Keratinocyte (primary cell): ENCODE results near the gene FAM241A. TPM values are rescaled to one million over a fixed set of nuclear protein-coding genes. Genes with fewer than 3 reads are reported as not detected.

Source experiments
- DNase-seq: peaks from one replicate; pipeline ENCODE4 v3.0.0-alpha.2; 2011; ENCODE audit warnings: low read depth, missing footprints, low spot score
- FAIRE-seq: peaks from 2 replicates; lab custom pipeline; 2011; peaks lifted over from hg19 to GRCh38; lab: Jason Lieb, UNC
- H2AFZ ChIP-seq: 2 replicates; pipeline ENCODE4 v1.6.0; 2012; ENCODE audit warnings: low read length, control low read depth, inconsistent platforms; ENCODE audit not compliant: control insufficient read depth
- H3K27ac ChIP-seq: 2 replicates; pipeline ENCODE4 v1.5.1; 2011; ENCODE audit warnings: low read length; ENCODE audit not compliant: control insufficient read depth, insufficient read depth
- H3K27me3 ChIP-seq: 3 replicates; pipeline ENCODE4 v1.6.0; 2011; ENCODE audit warnings: low read length; ENCODE audit not compliant: control insufficient read depth, insufficient read depth; ENCODE audit errors: extremely low read depth
- H3K36me3 ChIP-seq, 2 experiments: 2 replicates in 1 of 2; 3 replicates in 1 of 2; pipeline ENCODE4 v1.5.1; 2011; ENCODE audit warnings: low read length in 2 of 2, mild to moderate bottlenecking in 1 of 2; ENCODE audit not compliant: control insufficient read depth in 2 of 2, insufficient read depth in 2 of 2; ENCODE audit errors: extremely low read depth in 1 of 2
- H3K4me1 ChIP-seq: 3 replicates; pipeline ENCODE4 v1.5.1; 2011; ENCODE audit warnings: low read length; ENCODE audit not compliant: control insufficient read depth, insufficient read depth; ENCODE audit errors: extremely low read depth
- H3K4me2 ChIP-seq: 3 replicates; pipeline ENCODE4 v1.6.0; 2011; ENCODE audit warnings: low read depth, low read length; ENCODE audit not compliant: control insufficient read depth, insufficient read depth; ENCODE audit errors: extremely low read depth
- H3K4me3 ChIP-seq, 3 experiments: fragments of 200-600 bp in 1 of 3; sonication (generic) in 1 of 3; 2 replicates in 2 of 3; 3 replicates in 1 of 3; pipeline ENCODE4 v1.5.1; 2011 to 2016; ENCODE audit warnings: low read length in 3 of 3, mild to moderate bottlenecking in 3 of 3, control low read depth in 2 of 3, inconsistent platforms in 1 of 3, low read depth in 1 of 3, mixed read lengths in 1 of 3, mixed run types in 1 of 3, moderate library complexity in 1 of 3; ENCODE audit not compliant: control insufficient read depth in 2 of 3, insufficient read depth in 2 of 3; ENCODE audit errors: extremely low read depth in 1 of 3
- H3K79me2 ChIP-seq: 2 replicates; pipeline ENCODE4 v1.6.0; 2012; ENCODE audit warnings: low read length; ENCODE audit not compliant: control insufficient read depth, insufficient read depth
- H3K9ac ChIP-seq: 3 replicates; pipeline ENCODE4 v1.6.0; 2011; ENCODE audit warnings: low read length; ENCODE audit not compliant: control insufficient read depth, insufficient read depth; ENCODE audit errors: extremely low read depth
- H3K9me1 ChIP-seq: 3 replicates; pipeline ENCODE4 v1.6.0; 2011; ENCODE audit warnings: low read length; ENCODE audit not compliant: control insufficient read depth, insufficient read depth; ENCODE audit errors: extremely low read depth
- H3K9me3 ChIP-seq: 2 replicates; pipeline ENCODE4 v1.5.1; 2012; ENCODE audit warnings: low read depth, low read length; ENCODE audit not compliant: control insufficient read depth
- H4K20me1 ChIP-seq: 3 replicates; pipeline ENCODE4 v1.6.0; 2011; ENCODE audit warnings: low read length; ENCODE audit not compliant: control insufficient read depth, insufficient read depth; ENCODE audit errors: extremely low read depth
- EZH2 ChIP-seq: IDR thresholded peaks from one replicate; pipeline ENCODE4 v1.6.1; 2012; ENCODE audit warnings: inconsistent platforms, mild to moderate bottlenecking, low read length, moderate library complexity
- dilution Hi-C: fragments of 300-500 bp; cut with MboI; formaldehyde crosslinking; loops from one replicate; pipeline ENCODE4 v1.7.0; 2020; ENCODE audit warnings: low sequenced_read_pairs; ENCODE audit not compliant: extremely low pct_ligation_motif_present
- polyA plus RNA-seq, 5 experiments: library from polyadenylated mRNA; depleted of rRNA in 3 of 5; stranded (reverse) in 3 of 5; stranded (forward) in 1 of 5; unstranded in 1 of 5; fragments of >200 nt; gene quantifications; 1 replicate in 1 of 5; 2 replicates in 3 of 5; 3 replicates in 1 of 5; pipeline versions ENCODE4 v1.2.1 to v1.2.3, GENCODE V29; 2011 to 2012; ENCODE audit warnings: missing spikeins in 2 of 5, low read depth in 1 of 5, low replicate concordance in 1 of 5
- TF ChIP-seq, protein P1 (sequence below), 3 experiments: IDR thresholded peaks in 1 of 3; conservative IDR thresholded peaks in 1 of 3; optimal IDR thresholded peaks in 1 of 3; 2 replicates in 2 of 3; 3 replicates in 1 of 3; pipeline versions ENCODE3 to v1.5.1; 2011; ENCODE audit warnings: low read length in 3 of 3, mild to moderate bottlenecking in 3 of 3, moderate library complexity in 2 of 3, control low read depth in 1 of 3, inconsistent platforms in 1 of 3; ENCODE audit not compliant: insufficient read depth in 2 of 3; ENCODE audit errors: extremely low read depth in 1 of 3

FAM241A gene
- polyA plus RNA-seq, 1 donor (not counting 4 experiments of a cell fraction or from before 2014, with no cell fraction given): 2.9 TPM

DNA sequence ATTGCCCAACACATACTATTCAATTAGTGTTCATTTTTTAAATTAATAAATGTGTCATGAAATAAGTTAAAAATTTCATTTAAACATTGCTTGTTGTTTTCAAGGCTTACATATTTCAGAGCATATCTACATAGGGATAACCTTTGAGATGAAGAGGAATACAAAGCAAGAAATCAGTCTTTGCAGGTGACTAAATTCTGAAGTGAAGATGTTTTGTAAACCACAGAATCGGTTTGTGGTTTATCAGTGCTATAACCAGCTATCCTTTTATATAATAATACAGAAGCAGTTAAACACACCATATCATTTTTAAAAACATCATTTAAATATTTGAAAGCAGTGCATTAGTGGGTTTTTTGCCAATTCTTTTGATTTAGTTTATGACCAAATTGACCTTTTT lies 26.9 kb downstream of the FAM241A start:
- FAIRE-seq (no peak), DNase-seq (no peak)
- Histone ChIP-seq H4K20me1 (no peaks in the 10 kb centered on the region), H3K27ac (no peak overlapping the region), H3K36me3 (no peaks in the 10 kb centered on the region), H2AFZ (no peak overlapping the region), H3K4me2 (no peak overlapping the region), H3K9me3 (no peaks in the 10 kb centered on the region), H3K79me2 (no peaks in the 10 kb centered on the region), H3K27me3 (no peaks in the 10 kb centered on the region), H3K4me1 (peaks cover 46% of the 10 kb centered on the region), H3K9ac (no peak overlapping the region), H3K9me1 (no peaks in the 10 kb centered on the region), H3K4me3 (no peak overlapping the region)
- TF ChIP-seq, protein P1, sequence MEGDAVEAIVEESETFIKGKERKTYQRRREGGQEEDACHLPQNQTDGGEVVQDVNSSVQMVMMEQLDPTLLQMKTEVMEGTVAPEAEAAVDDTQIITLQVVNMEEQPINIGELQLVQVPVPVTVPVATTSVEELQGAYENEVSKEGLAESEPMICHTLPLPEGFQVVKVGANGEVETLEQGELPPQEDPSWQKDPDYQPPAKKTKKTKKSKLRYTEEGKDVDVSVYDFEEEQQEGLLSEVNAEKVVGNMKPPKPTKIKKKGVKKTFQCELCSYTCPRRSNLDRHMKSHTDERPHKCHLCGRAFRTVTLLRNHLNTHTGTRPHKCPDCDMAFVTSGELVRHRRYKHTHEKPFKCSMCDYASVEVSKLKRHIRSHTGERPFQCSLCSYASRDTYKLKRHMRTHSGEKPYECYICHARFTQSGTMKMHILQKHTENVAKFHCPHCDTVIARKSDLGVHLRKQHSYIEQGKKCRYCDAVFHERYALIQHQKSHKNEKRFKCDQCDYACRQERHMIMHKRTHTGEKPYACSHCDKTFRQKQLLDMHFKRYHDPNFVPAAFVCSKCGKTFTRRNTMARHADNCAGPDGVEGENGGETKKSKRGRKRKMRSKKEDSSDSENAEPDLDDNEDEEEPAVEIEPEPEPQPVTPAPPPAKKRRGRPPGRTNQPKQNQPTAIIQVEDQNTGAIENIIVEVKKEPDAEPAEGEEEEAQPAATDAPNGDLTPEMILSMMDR (optimal IDR thresholded peaks at IDR 0.05 in 1 of 3, IDR thresholded peaks at IDR 0.05 in 1 of 3, conservative IDR thresholded peaks at IDR 0.05 in 1 of 3; ENCODE audit: extremely low read depth in 1 of 3, insufficient read depth in 2 of 3, low read length in 3 of 3): no peak
- no peak for TF ChIP-seq EZH2
- dilution Hi-C loops: no loop called here

DNA sequence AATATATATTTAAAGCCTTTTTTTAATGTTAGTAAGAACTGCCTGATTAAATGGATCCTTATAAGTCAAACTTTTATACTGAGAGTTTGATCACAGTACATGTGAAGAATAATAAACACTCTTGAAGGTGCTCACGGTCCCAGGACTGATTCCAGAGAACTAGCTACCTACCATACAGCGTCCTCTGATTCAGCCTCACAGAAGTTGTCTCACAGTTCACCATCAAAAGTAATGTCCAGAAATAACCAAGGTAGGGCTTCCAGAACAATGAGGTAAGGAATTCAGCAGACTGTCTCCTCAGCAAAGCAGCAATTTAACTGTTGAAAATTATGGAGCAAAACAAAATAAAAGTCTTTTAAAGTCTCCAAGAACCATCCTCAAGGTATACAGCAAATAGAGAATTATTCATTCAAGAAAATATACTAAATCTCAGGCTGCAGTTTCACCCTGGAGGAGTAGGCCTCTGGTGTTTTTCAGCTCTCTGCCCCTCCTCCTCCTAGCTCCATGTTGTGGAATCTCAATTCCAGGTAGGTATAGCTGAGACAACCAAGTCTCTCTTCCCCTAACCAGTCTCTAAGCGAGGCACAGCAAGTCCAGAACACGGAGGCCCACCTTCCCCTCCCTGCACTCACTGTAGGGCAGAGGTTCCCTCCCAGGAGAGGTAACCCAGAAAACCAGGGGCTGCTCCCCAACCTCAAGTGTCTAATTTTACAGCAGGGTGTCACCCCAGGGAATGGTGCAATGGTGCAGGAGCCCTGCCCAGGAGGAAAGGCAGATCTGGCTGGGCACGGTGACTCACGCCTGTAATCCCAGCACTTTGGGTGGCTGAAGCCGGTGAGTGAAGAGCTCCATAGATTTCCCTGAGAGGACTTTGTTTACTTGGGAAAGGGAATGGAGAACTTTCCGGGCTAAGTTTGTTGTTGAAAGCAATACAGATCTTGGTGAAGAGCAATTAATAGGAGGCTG lies 28.6 kb downstream of the FAM241A start:
- no peaks in the 10 kb centered on the region for H3K79me2 ChIP-seq
- no peaks in the 10 kb centered on the region for H3K9me3 ChIP-seq
- H4K20me1 ChIP-seq: no peaks in the 10 kb centered on the region
- H3K9ac ChIP-seq: no peak overlapping the region
- DNase-seq (no peak), FAIRE-seq (no peak)
- no peak overlapping the region for H2AFZ ChIP-seq
- dilution Hi-C loops: no loop called here
- no peaks in the 10 kb centered on the region for H3K36me3 ChIP-seq
- no peaks in the 10 kb centered on the region for H3K9me1 ChIP-seq
- no peak overlapping the region for H3K4me3 ChIP-seq
- no peak overlapping the region for H3K4me2 ChIP-seq
- no peak for TF ChIP-seq EZH2
- TF ChIP-seq, protein P1 (optimal IDR thresholded peaks at IDR 0.05 in 1 of 3, IDR thresholded peaks at IDR 0.05 in 1 of 3, conservative IDR thresholded peaks at IDR 0.05 in 1 of 3; ENCODE audit: extremely low read depth in 1 of 3, insufficient read depth in 2 of 3, low read length in 3 of 3): no peak
- peaks cover 34% of the 10 kb centered on the region for H3K4me1 ChIP-seq
- H3K27ac ChIP-seq: peak overlapping the region; percentile 62
- no peaks in the 10 kb centered on the region for H3K27me3 ChIP-seq
